Endothelial cell (in vitro differentiated cells): ENCODE results near the gene SNX25. TPM values are rescaled to one million over a fixed set of nuclear protein-coding genes. Genes with fewer than 3 reads are reported as not detected.
"Not testable (repeated sequence)": the region's sequence is repeated elsewhere in the genome, so short reads cannot be mapped to it uniquely, and the experiment has no call there.

Experiments used
- DNase-seq: peaks from one replicate; pipeline ENCODE4 v3.0.0; 2021; ENCODE audit warnings: low spot score
- H3K27ac Mint-ChIP-seq: one replicate; pipeline ENCODE4 v1.8.0; 2021; ENCODE audit warnings: mixed read lengths, inconsistent platforms; ENCODE audit not compliant: unreplicated experiment
- H3K27me3 Mint-ChIP-seq: one replicate; pipeline ENCODE4 v1.8.0; 2021; ENCODE audit warnings: mild to moderate bottlenecking, moderate library complexity, mixed read lengths, inconsistent platforms; ENCODE audit not compliant: unreplicated experiment
- H3K36me3 Mint-ChIP-seq: one replicate; pipeline ENCODE4 v1.8.0; 2021; ENCODE audit warnings: mild to moderate bottlenecking, low read depth, mixed read lengths, inconsistent platforms; ENCODE audit not compliant: unreplicated experiment
- H3K4me1 Mint-ChIP-seq: one replicate; pipeline ENCODE4 v1.8.0; 2021; ENCODE audit warnings: mild to moderate bottlenecking, mixed read lengths, inconsistent platforms; ENCODE audit not compliant: unreplicated experiment
- H3K4me3 Mint-ChIP-seq: one replicate; pipeline ENCODE4 v1.8.0; 2021; ENCODE audit warnings: mild to moderate bottlenecking, mixed read lengths, inconsistent platforms; ENCODE audit not compliant: unreplicated experiment
- H3K9me3 Mint-ChIP-seq: one replicate; pipeline ENCODE4 v1.8.0; 2021; ENCODE audit warnings: mixed read lengths, inconsistent platforms; ENCODE audit not compliant: unreplicated experiment
- total RNA-seq: library from RNA; stranded (reverse); fragmentation: NEBNext Ultra II Directional; extraction: Animal tissue kit (Norgen Biotek cat#: 25700); gene quantifications from one replicate; pipeline ENCODE4 v1.2.1, GENCODE V29; 2021; ENCODE audit not compliant: unreplicated experiment
- TF ChIP-seq, protein P1 (sequence below): fragments of 200-600 bp; sonication (generic); IDR thresholded peaks from one replicate; pipeline ENCODE4 v1.5.0; 2021; ENCODE audit warnings: antibody characterized with exemption; ENCODE audit not compliant: unreplicated experiment

The SNX25 gene
- total RNA-seq, 1 donor from 2014 or later: 19.3 TPM

DNA sequence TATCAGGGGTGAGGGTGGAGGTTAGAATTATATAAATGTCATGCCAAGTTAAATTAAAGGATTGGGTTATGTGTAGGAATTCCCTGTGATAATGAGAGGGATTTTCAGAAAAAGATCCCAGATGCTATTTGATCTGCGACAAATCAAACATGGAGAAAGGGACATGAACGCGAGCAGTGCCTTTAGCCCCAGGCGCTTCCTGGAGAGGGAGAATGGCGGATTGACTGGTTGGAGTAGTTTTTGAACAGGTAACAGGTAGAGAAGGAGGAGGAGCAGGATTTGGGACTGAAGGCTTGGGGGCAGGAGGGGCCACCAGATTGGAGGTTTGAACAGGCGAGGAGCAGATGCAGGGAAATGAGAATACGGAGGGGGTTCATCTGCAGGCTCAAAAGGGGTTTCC is 119.2 kb downstream of the SNX25 start:
- Mint-ChIP-seq H3K4me1 (no peaks in the 10 kb centered on the region), H3K9me3 (no peaks in the 10 kb centered on the region), H3K36me3 (peaks cover 34% of the 10 kb centered on the region), H3K4me3 (peak overlapping the region; percentile 80), H3K27me3 (peaks cover 3% of the 10 kb centered on the region), H3K27ac (no peak overlapping the region)
- no peak for DNase-seq
- TF ChIP-seq, protein P1, sequence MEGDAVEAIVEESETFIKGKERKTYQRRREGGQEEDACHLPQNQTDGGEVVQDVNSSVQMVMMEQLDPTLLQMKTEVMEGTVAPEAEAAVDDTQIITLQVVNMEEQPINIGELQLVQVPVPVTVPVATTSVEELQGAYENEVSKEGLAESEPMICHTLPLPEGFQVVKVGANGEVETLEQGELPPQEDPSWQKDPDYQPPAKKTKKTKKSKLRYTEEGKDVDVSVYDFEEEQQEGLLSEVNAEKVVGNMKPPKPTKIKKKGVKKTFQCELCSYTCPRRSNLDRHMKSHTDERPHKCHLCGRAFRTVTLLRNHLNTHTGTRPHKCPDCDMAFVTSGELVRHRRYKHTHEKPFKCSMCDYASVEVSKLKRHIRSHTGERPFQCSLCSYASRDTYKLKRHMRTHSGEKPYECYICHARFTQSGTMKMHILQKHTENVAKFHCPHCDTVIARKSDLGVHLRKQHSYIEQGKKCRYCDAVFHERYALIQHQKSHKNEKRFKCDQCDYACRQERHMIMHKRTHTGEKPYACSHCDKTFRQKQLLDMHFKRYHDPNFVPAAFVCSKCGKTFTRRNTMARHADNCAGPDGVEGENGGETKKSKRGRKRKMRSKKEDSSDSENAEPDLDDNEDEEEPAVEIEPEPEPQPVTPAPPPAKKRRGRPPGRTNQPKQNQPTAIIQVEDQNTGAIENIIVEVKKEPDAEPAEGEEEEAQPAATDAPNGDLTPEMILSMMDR: no peak

DNA sequence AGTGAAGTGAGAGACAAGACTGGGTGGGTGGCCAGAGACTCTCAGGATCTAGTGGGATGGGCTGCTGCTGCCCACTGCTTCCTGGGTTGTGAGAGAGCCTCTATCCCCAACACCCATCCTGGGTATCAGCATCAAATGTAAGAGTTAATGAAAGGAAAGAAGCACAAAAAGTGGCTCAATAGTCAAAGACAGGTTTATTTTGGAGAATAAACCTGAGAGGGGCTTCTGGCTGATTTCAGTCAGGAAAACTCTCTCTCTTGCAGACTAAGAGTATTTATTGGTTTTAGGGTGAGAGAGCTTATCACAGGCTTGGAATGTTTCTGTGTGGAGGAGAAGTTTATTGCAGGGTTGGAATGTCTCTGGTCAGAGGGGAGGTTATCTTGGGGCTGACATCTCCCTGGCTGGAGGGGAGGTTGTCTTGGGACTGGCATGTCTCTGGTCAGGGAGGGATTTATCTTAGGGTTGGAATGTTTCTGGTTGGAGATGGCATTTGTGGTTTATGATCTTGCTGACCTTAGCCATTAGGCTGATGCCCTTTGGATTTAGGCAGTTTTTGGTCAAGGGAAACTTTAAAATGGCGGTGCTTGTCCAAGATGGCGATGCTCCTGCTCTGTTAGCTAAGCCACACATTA is 120.6 kb downstream of the SNX25 start:
- H3K4me3 Mint-ChIP-seq: peak overlapping the region; percentile 85
- H3K4me1 Mint-ChIP-seq, H3K9me3 Mint-ChIP-seq, DNase-seq, H3K27ac Mint-ChIP-seq, H3K27me3 Mint-ChIP-seq: not testable (repeated sequence)
- H3K36me3 Mint-ChIP-seq: peaks cover 24% of the 10 kb centered on the region

DNA sequence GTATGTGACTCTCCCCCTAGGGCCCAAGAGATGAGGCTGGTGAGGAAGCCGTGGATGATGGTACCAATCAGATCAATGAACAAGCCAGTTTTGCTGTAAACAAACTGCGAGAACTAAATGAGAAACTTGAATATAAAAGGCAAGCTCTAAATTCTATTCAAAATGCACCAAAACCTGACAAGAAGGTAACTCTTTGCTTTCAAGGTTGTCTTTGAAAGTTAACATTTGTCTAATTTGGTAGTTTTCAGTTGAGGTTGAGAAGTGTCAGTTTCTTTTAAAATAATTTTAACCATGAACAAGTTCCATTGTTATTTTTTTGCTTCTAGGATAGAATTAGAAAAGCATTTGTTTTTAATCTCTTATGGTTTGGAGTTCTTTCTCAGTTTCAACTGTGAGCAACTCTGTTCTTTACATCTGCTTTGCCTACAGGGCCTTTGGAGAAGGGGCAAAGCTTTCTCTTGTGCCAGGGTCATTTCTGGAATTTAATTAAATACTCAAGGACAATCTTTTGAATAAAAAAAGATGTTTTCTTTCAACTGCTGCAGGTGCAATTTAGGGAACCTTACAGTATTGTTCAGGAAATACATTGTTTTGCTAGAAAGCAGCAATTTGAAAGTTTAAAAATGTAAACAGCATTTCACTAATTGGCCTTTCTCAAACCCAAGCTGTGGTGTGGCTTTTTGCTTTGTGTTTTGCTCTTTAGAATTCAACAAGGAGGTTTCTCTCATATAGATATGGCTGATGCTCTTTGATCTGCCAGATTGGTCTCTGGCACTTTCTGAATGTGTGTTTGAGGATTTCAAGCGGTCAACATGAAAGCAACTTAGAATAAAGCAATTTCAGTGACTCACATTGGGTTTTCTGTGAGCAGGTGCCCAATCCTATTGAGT is 123.4 kb downstream of the SNX25 start:
- Mint-ChIP-seq H3K4me3 (no peak overlapping the region), H3K4me1 (peaks cover 8% of the 10 kb centered on the region), H3K9me3 (no peaks in the 10 kb centered on the region), H3K36me3 (peaks cover 24% of the 10 kb centered on the region), H3K27ac (no peak overlapping the region), H3K27me3 (no peaks in the 10 kb centered on the region)
- TF ChIP-seq, protein P1: no peak
- no peak for DNase-seq

DNA sequence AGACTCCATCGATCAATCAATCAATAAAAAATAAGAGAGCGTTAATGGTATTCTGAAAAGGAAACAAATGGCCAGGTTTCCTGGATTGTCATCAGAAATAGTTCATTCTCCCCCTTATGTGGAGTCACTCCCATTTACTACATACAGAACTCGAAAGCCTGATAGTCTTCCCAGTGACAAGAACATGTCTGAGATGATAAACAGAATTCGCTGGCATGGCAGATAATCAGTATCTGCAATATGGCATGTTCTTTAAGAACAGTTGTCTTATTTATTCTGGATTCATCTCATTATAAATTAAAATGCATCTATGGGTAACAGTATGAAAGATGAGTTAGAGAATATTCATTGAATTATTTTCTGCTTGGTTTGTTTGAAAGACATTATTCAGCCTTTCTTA is 124.9 kb downstream of the SNX25 start:
- Mint-ChIP-seq H3K27me3 (no peaks in the 10 kb centered on the region), H3K9me3 (no peaks in the 10 kb centered on the region), H3K27ac (no peak overlapping the region), H3K4me3 (no peak overlapping the region), H3K4me1 (peaks cover 8% of the 10 kb centered on the region), H3K36me3 (peaks cover 20% of the 10 kb centered on the region)
- TF ChIP-seq, protein P1: no peak
- DNase-seq: no peak

DNA sequence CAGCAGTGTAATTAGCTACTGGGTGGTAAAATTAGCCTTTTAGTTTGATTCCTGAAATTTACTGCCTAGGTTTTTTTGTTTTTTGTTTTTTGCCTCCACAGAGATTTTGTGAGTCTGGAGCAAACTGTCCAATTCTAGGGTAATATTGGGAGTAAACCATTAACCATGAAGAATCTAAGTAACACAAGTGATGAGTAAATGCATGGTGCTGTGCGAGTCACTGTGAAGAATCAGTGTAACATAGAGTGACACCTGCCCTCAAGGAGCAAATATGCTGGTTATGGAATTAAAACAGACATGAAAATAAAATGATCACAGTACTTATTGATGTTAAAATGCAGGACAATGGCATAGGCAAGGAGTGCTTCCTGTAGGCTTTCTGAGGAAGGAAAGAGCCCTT is 126.2 kb downstream of the SNX25 start:
- Mint-ChIP-seq H3K4me3 (no peak overlapping the region), H3K27ac (no peak overlapping the region), H3K9me3 (no peaks in the 10 kb centered on the region), H3K27me3 (no peaks in the 10 kb centered on the region), H3K4me1 (peaks cover 10% of the 10 kb centered on the region), H3K36me3 (peaks cover 13% of the 10 kb centered on the region)
- DNase-seq: no peak
- TF ChIP-seq, protein P1: no peak
